Mucosa of descending colon (tissue), 3 donors: ENCODE results near the gene SLF2. TPM values are rescaled to one million over a fixed set of nuclear protein-coding genes. Genes with fewer than 3 reads are reported as not detected.

Experiments used
- ATAC-seq: fragments of 200-7000 bp; cut with Tn5 transposase; one replicate; pipeline ENCODE4 v1.9.1; 2020; ENCODE audit warnings: mild to moderate bottlenecking, moderate library complexity
- DNase-seq, 3 donors: peaks; one replicate each; pipeline ENCODE4 v3.0.0-alpha.2; 2020
- H3K36me3 ChIP-seq: fragments of 200-600 bp; one replicate; pipeline ENCODE4 v1.8.0; 2021; ENCODE audit warnings: low read depth, mild to moderate bottlenecking
- H3K4me1 ChIP-seq: fragments of 200-600 bp; one replicate; pipeline ENCODE4 v1.8.0; 2021; ENCODE audit warnings: low read depth, mild to moderate bottlenecking
- H3K4me3 ChIP-seq: fragments of 200-600 bp; one replicate; pipeline ENCODE4 v1.8.0; 2021; ENCODE audit warnings: mild to moderate bottlenecking
- H3K9me3 ChIP-seq: fragments of 200-600 bp; one replicate; pipeline ENCODE4 v1.8.0; 2021; ENCODE audit warnings: mild to moderate bottlenecking
- intact Hi-C, 2 donors: fragments of 100-400 bp; cut with DNase I in 1 of 2; cut with micrococcal nuclease in 1 of 2; formaldehyde crosslinking; loops; one replicate each; pipeline versions ENCODE4 v1.11.0 to v1.11.1; 2022; cut with DNase I, micrococcal nuclease
- total RNA-seq, 3 donors: library from RNA; stranded (reverse); fragmentation: NEBNext Ultra II Directional in 2 of 3; extraction: Animal tissue kit (Norgen Biotek cat#: 25700) in 2 of 3; gene quantifications; one replicate each; pipeline versions ENCODE4 v1.2.1 to v1.2.4, GENCODE V29; 2021 to 2023
- TF ChIP-seq, protein P1 (sequence below): fragments of 200-600 bp; IDR thresholded peaks from one replicate; pipeline ENCODE4 v1.8.0; 2022; ENCODE audit warnings: antibody characterized with exemption, mild to moderate bottlenecking
- donor health status: DM: no; HTN: no; CAD: no; lungs with moderate emphysema.
- donor health status: DM: no; HTN: no; CAD: no.
- donor health status: DM: no; HTN: yes; CAD: no.

SLF2 gene
- total RNA-seq, 3 donors from 2014 or later, result 23.0 to 31.1 (median 27.5) TPM

- H3K4me1 ChIP-seq, result peaks cover 22% of the 10 kb centered on the region
- TF ChIP-seq, protein P1, sequence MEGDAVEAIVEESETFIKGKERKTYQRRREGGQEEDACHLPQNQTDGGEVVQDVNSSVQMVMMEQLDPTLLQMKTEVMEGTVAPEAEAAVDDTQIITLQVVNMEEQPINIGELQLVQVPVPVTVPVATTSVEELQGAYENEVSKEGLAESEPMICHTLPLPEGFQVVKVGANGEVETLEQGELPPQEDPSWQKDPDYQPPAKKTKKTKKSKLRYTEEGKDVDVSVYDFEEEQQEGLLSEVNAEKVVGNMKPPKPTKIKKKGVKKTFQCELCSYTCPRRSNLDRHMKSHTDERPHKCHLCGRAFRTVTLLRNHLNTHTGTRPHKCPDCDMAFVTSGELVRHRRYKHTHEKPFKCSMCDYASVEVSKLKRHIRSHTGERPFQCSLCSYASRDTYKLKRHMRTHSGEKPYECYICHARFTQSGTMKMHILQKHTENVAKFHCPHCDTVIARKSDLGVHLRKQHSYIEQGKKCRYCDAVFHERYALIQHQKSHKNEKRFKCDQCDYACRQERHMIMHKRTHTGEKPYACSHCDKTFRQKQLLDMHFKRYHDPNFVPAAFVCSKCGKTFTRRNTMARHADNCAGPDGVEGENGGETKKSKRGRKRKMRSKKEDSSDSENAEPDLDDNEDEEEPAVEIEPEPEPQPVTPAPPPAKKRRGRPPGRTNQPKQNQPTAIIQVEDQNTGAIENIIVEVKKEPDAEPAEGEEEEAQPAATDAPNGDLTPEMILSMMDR, result no peak
- no peaks in the 10 kb centered on the region for H3K36me3 ChIP-seq
- intact Hi-C loops, result no loop called here
- no peak for DNase-seq
- no peak overlapping the region for H3K4me3 ChIP-seq
- no peak for ATAC-seq
- H3K9me3 ChIP-seq, result no peaks in the 10 kb centered on the region
Measured at GRCh38 chr10:100966887-100967286, 54.1 kb downstream of the SLF2 start.

DNA sequence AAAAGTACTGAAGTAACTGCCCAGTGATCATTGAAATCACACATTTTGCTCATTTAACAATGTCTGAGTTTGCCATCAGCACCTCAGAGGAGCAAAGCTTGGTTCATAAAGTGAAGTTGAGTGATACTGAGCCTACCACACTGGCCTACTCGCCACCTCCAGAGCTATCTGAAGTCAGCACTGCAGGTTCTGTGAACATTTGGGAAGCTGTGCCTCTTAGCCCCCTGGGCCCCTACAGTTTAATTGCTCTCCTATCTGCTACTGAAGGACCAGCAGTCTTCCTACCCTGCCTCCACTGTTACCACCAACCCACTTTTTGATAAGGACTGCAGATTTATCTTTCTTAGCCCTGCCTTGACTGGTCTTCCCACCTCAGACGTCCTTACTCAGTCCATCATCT, 54.6 kb downstream of the SLF2 start:
- Histone ChIP-seq H3K4me1 (peaks cover 26% of the 10 kb centered on the region), H3K9me3 (no peaks in the 10 kb centered on the region), H3K4me3 (no peak overlapping the region), H3K36me3 (no peaks in the 10 kb centered on the region)
- DNase-seq, result no peak
- TF ChIP-seq, protein P1, result no peak
- ATAC-seq, result no peak
- intact Hi-C loops, result no loop called here

DNA sequence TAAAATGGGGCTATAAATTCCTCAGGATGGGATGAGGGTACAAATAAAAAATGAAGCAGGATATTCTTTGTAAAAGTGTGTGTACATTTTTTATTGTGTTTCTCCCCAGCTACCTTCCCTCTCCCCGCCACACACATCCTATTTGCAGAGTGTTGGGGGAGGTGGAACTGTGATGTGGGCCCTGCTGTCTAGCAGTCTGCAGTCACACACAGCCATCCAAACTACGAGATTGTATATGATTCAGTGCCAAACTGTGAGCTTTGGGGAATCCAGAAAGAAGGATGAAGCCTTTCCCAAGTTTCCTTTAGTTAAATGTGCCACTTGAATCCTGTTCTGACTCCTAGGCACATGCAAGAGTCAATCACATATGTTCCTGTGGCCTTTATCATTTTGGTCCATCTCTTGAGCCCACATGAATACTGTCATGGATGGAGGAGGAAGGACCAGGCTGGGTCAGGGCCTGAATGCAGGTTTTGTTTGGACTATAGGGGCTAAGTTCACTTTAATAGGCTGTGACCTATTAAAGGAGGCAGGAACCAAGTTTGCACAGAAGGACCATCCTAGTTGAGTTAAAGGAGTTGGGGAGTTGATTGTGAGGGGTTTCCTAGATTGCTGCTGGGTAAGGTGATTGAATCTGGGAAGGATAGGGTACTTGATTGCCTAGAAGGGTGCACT, 55.4 kb downstream of the SLF2 start:
- no peak for DNase-seq
- Histone ChIP-seq H3K4me3 (no peak overlapping the region), H3K9me3 (no peaks in the 10 kb centered on the region), H3K36me3 (no peaks in the 10 kb centered on the region), H3K4me1 (peaks cover 27% of the 10 kb centered on the region)
- intact Hi-C loops, result no loop called here
- TF ChIP-seq, protein P1, result no peak
- peak; percentile 24 for ATAC-seq

GRCh38 chr10:100968863-100969186, 56.1 kb downstream of the SLF2 start:
- TF ChIP-seq, protein P1, result no peak
- Histone ChIP-seq H3K9me3 (no peaks in the 10 kb centered on the region), H3K36me3 (no peaks in the 10 kb centered on the region), H3K4me1 (peaks cover 27% of the 10 kb centered on the region), H3K4me3 (peak overlapping the region; percentile 77)
- intact Hi-C loops, result no loop called here
- ATAC-seq (peak; percentile 21), DNase-seq (peak in 1 of 3 donors; percentile 65)

DNA sequence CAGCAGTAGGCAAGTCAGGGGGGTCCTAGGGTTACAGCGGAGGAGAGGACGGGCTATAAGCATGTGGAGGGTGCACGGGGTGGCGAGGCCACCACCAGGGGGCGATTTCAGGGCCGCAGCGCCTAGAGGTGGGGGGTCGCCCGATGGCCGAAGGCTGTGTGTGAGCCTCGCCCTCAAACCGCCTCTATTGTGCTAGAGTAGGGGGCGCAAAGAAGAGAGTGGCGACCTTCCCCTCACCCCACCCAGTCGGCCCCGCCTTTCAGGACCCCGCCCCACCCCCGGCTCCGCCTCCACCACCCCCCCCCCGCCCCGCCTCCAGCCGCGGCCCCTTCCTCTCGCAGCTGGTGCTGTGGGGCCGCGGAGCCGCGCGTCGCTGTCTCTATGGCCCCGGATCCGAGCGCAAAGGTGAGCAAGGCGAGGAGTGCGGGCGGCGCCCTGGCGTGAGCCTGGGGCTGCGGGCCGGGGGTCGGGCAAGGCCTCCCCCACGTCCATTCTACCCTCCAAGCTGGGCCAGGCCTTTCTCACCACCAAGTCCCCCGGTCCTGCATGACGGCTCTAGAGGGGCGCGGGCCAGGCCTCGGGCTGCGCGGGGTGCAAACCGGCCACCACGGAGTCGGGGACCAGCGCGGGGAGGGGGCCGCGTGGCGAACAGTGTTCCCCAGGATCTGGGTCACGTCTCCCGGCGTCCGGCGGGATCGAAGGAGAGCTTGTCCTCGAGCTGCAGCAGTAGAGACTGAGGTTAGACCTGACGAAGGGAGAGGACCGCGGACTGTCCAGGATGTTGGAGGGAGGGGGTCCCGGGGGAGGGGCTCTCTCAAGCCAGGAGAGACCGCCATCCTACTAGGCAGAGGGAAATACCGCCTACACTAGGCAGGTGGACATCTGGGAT, 56.7 kb downstream of the SLF2 start, which contains the start of gene SEMA4G:
Gene SEMA4G, plus strand, starts transcription at position 318 of the 889 bp plus-strand sequence. CDS start 3,409 bp downstream, outside the sequence.
- peak within 1 kb of the TSS; percentile 77 for H3K4me3 ChIP-seq
- TF ChIP-seq, protein P1, result peak; percentile 56
- ATAC-seq (peak; percentile 52), DNase-seq (peak; percentile 65 to 81 (median 74))
- intact Hi-C loops, result no loop called here
- no peaks in the 10 kb centered on the region for H3K36me3 ChIP-seq
- H3K9me3 ChIP-seq, result no peaks in the 10 kb centered on the region
- peaks cover 27% of the 10 kb centered on the region for H3K4me1 ChIP-seq
